GM13977 (cell line): ENCODE measurements around the gene DLGAP4.

Source experiments
- DNase-seq: peaks from one replicate; pipeline ENCODE4 v3.0.0; 2012; ENCODE audit warnings: low spot score
- CTCF ChIP-seq: IDR thresholded peaks from 2 replicates; pipeline ENCODE4 v1.5.1; 2012; ENCODE audit warnings: mild to moderate bottlenecking, control low read depth; ENCODE audit not compliant: insufficient read depth; ENCODE audit errors: extremely low read depth, missing control alignments
- in situ Hi-C: fragments of 300-500 bp; cut with MboI; formaldehyde crosslinking; loops from one replicate; pipeline ENCODE4 v1.12.0; 2022; ENCODE audit warnings: low sequenced_read_pairs, low pct_unique_long_range_greater_than_20kb, mixed read lengths, inconsistent platforms; ENCODE audit not compliant: unreplicated experiment

DLGAP4 gene

GRCh38 chr20:36317675-36318074 lies 11.5 kb downstream of the DLGAP4 start:
- in situ Hi-C loops: no loop called here
- no peak for DNase-seq
- TF ChIP-seq CTCF: no peak

- no peak for DNase-seq
- in situ Hi-C loops: no loop called here
- no peak for TF ChIP-seq CTCF
Measured at GRCh38 chr20:36318166-36318565, 12.0 kb downstream of the DLGAP4 start.

GRCh38 chr20:36319356-36320260 lies 13.5 kb downstream of the DLGAP4 start:
- in situ Hi-C loops: no loop called here
- TF ChIP-seq CTCF: no peak
- DNase-seq: no peak

- DNase-seq: no peak
- in situ Hi-C loops: no loop called here
- no peak for TF ChIP-seq CTCF
Measured at GRCh38 chr20:36320261-36320897, 14.2 kb downstream of the DLGAP4 start.

- in situ Hi-C loops: no loop called here
- no peak for TF ChIP-seq CTCF
- no peak for DNase-seq
Measured at GRCh38 chr20:36320898-36321695, 15.0 kb downstream of the DLGAP4 start.

GRCh38 chr20:36322131-36322530 lies 16.0 kb downstream of the DLGAP4 start:
- in situ Hi-C loops: no loop called here
- DNase-seq: no peak
- no peak for TF ChIP-seq CTCF
